OCI-LY3 (cell line): ENCODE results near the gene KRT81.

Experiments used
- CTCF ChIP-seq: fragments of 200-600, 300-600 bp; sonication (generic); IDR thresholded peaks from 2 replicates; pipeline ENCODE4 v1.5.1; 2014; ENCODE audit warnings: antibody characterized with exemption, low read length, low read depth
- EZH2phosphoT487 ChIP-seq: fragments of 200-600 bp; shearing (Covaris generic); IDR thresholded peaks from 2 replicates; pipeline ENCODE4 v1.6.1; 2018; ENCODE audit warnings: antibody characterized with exemption, mixed run types, low read depth

- no peak for TF ChIP-seq CTCF
- no peak for TF ChIP-seq EZH2phosphoT487
Measured at GRCh38 chr12:52318241-52318990, 27.1 kb upstream of the KRT81 start.
